GM19240 (cell line): ENCODE results near the gene CSHL1.
"Not testable (repeated sequence)": the region's sequence is repeated elsewhere in the genome, so short reads cannot be mapped to it uniquely, and the experiment has no call there.

Experiments used
- DNase-seq: peaks from one replicate; pipeline ENCODE4 v3.0.0; 2011; ENCODE audit warnings: low spot score; ENCODE audit not compliant: insufficient read length

The CSHL1 gene

DNA sequence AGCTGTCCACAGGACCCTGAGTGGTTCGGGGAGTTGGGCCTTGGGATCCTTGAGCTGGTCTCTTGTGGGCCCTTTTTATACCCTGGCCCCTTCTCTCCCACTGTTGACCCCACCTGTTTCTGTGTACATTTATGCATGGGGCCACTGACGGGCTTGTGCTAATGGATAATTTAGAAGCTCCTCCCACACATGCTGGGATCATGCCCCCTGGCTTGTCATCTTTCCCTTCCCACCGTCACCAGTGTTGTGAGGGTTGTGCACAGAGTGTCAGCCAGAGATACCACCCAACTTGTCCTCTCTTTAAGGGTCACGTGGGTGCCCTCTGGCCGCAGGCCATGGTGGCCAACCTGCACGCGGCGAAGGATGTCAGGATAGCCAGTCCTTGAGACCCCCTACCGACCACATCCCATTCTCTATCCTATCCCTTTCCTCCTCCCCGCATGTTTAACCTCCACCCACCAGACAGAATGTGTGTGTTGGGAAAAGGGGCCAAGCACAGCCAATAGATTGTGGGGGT lies 7.8 kb upstream of the CSHL1 start, which contains the start of gene GH1:
GH1 (minus strand) TSS at position 51 of the 517 bp plus-strand sequence. CDS start 63 bp downstream, outside the sequence.
- DNase-seq = not testable (repeated sequence)

GRCh38 chr17:63918305-63918704 lies 7.2 kb upstream of the CSHL1 start:
- no peak for DNase-seq

DNA sequence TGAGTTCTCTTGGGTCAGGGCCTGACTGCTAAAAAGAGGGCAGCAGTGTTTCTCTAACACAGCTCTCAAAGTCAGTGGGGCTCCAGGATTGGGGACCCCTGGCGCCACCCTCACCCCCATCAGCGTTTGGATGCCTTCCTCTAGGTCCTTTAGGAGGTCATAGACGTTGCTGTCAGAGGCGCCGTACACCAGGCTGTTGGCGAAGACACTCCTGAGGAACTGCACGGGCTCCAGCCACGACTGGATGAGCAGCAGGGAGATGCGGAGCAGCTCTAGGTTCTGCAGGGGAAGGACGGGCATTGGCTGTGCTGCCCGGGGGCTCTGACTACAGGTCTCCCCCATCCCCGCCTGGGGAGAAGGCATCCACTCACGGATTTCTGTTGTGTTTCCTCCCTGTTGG lies 6.6 kb upstream of the CSHL1 start:
- DNase-seq = no peak

- not testable (repeated sequence) for DNase-seq
Measured at GRCh38 chr17:63917206-63917605, 6.1 kb upstream of the CSHL1 start.

- DNase-seq = no peak
Measured at GRCh38 chr17:63916566-63917185, 5.6 kb upstream of the CSHL1 start.

- DNase-seq = not testable (repeated sequence)
Measured at GRCh38 chr17:63915753-63916152, 4.7 kb upstream of the CSHL1 start.

- no peak for DNase-seq
Measured at GRCh38 chr17:63914471-63914870, 3.4 kb upstream of the CSHL1 start.

- no peak for DNase-seq
Measured at GRCh38 chr17:63911657-63912100, 621 bp upstream of the CSHL1 start.

DNA sequence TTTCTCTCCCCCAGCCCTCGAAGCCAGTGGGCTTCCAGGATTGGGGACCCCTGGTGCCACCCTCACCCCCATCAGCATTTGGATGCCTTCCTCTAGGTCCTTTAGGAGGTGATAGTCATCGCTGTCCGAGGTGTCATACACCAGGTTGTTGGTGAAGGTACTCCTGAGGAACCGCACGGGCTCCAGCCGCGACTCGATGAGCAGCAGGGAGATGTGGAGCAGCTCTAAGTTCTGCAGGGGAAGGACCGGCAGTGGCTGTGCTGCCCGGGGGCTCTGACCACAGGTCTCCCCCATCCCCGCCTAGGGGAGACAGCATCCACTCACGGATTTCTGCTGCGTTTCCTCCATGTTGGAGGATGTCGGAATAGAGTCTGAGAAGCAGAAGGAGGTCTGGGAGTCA lies 962 bp downstream of the CSHL1 start:
- DNase-seq = no peak

DNA sequence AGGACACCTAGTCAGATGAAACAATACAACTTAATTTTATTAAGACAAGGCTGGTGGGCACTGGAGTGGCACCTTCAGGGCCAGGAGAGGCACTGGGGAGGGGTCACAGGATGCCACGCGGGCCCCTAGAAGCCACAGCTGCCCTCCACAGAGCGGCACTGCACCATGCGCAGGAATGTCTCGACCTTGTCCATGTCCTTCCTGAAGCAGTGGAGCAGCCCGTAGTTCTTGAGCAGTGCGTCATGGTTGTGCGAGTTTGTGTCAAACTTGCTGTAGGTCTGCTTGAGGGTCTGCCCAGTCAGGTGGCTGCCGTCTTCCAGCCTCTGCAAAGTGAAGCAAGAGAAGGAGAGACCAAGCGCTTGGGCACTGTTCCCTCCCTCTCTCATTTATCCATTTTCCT lies 1.5 kb downstream of the CSHL1 start:
- not testable (repeated sequence) for DNase-seq

DNA sequence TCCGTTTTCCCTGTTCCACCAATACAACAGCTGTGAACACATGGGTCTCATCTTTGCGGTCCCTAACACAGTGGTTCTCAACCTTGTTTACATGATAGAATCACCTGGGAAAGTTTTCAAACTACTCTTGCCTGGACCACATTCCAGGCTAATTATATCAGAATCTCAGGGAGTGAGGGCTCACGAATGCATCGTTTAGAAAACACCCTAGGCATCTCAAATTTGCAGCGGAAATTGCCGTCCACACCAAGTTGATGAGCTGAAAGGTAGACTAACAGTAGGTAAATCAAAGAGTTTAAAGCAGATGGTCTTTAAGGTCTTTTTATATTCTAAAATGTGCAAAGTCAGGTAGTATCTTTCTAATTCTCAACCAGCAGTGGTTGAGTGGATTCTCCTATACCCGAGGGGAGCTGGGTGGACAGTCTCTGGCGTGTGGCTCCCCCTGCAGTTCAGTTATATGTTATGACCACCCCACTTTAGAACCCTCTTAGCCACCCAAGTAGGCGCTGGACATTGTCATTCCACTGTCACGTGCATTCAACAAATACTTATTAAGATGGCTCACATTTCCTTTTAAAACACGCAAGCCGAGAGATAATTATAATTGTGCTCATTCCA lies 3.8 kb downstream of the CSHL1 start:
- DNase-seq = not testable (repeated sequence)

DNA sequence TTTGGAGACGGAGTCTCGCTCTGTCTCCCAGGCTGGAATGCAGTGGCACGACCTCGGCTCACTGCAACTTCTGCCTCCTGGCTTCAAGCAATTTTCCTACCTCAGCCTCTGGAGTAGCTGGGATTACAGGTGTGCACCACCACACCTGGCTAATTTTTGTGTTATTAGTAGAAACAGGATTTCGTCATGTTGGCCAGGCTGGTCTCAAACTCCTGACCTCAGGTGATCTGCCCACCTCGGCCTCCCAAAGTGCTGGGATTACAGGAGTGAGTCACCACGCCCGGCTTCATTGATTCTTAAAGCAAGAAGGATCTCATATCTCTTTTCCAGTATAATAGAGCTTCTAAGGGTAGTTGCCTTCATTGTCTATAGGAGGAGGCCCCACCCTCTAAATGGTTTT lies 6.3 kb downstream of the CSHL1 start:
- not testable (repeated sequence) for DNase-seq

DNA sequence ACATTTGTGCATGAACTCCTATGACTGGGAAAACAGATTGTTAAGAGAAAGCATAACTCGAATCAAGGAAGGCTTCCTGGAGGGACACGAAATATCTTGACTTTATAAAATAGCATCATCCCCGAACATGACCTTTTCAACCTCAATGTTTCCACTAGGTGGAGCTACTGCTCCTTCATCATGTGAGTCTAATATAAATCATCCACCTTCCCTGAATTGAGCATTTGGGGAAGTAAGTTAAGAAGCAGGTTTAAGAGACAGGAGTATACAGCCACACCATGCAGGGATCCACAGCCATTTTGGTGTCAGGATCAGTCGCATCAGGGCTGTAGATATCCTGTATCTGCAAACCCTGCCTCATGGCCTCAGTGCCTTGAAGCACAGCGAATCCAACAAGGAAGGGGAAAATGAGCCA lies 7.3 kb downstream of the CSHL1 start:
- DNase-seq = not testable (repeated sequence)

GRCh38 chr17:63901971-63902370 lies 9.1 kb downstream of the CSHL1 start:
- not testable (repeated sequence) for DNase-seq

- not testable (repeated sequence) for DNase-seq
Measured at GRCh38 chr17:63898899-63899798, 11.9 kb downstream of the CSHL1 start.

GRCh38 chr17:63896524-63897354 lies 14.3 kb downstream of the CSHL1 start, which contains the start of gene CSH1:
TSS of gene CSH1 (minus strand) at chr17:63896574. CDS start at chr17:63896511, 63 bp downstream.
- DNase-seq = not testable (repeated sequence)

DNA sequence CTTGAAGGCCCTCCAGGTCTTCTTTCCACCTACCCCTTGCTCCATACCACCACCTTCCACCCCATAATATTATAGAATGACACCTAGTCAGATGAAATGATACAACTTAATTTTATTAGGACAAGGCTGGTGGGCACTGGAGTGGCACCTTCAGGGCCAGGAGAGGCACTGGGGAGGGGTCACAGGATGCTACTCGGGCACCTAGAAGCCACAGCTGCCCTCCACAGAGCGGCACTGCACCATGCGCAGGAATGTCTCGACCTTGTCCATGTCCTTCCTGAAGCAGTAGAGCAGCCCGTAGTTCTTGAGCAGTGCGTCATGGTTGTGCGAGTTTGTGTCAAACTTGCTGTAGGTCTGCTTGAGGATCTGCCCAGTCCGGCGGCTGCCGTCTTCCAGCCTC lies 16.2 kb downstream of the CSHL1 start:
- DNase-seq = not testable (repeated sequence)

DNA sequence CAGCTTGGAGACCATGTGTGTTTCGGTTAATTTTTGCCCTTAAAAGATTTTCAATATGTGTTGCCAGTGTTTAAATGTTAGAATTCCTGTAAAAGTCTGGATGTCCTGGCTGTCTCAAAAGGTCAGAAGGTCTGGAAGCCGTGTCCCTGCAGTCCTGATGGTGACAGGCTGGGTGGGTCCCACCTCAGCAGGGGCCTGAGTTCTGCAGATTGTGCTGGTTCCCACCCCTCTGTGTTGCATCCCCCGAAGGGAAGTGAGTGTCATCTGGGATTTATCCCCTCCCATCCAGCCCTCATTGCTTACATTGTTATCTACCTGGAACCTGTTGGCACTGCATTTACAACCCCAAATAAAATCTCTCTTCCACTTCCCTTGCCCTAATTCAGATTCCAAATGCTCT lies 17.0 kb downstream of the CSHL1 start:
- DNase-seq = not testable (repeated sequence)

GRCh38 chr17:63892316-63893037 lies 18.6 kb downstream of the CSHL1 start:
- not testable (repeated sequence) for DNase-seq
